Psoas muscle (tissue), 8 donors: ENCODE data around the gene AVPI1. TPM values are rescaled to one million over a fixed set of nuclear protein-coding genes. Genes with fewer than 3 reads are reported as not detected.
A peak's percentile ranks its signal among the peaks of the same experiment; 100 is the strongest.

ENCODE experiments used
- ATAC-seq, 4 donors: fragments of 200-7000 bp; cut with Tn5 transposase; one replicate each; pipeline ENCODE4 v1.9.1; 2020; ENCODE audit warnings: moderate library complexity in 3 of 4, mild to moderate bottlenecking in 2 of 4
- DNase-seq, 2 donors: peaks; one replicate each; pipeline ENCODE4 v3.0.0-alpha.2; 2020
- H3K27ac ChIP-seq: fragments of 200-600 bp; one replicate; pipeline ENCODE4 v1.8.0; 2022
- H3K27me3 ChIP-seq, 3 donors: fragments of 200-600 bp in 1 of 3; one replicate each; pipeline versions ENCODE4 v1.6.1 to v1.8.0; 2013 to 2022; ENCODE audit warnings: low read length in 2 of 3, mild to moderate bottlenecking in 2 of 3, moderate library complexity in 1 of 3; ENCODE audit not compliant: insufficient read depth in 3 of 3
- H3K36me3 ChIP-seq, 2 donors: fragments of 200-600 bp in 1 of 2; one replicate each; pipeline versions ENCODE4 v1.6.1 to v1.8.0; 2013 to 2022; ENCODE audit warnings: low read depth in 1 of 2, mild to moderate bottlenecking in 1 of 2, moderate library complexity in 1 of 2; ENCODE audit not compliant: insufficient read depth in 1 of 2
- H3K4me1 ChIP-seq: fragments of 200-600 bp; one replicate; pipeline ENCODE4 v1.8.0; 2022
- H3K4me3 ChIP-seq: fragments of 200-600 bp; one replicate; pipeline ENCODE4 v1.8.0; 2022; ENCODE audit warnings: mild to moderate bottlenecking
- H3K9me3 ChIP-seq: fragments of 200-600 bp; one replicate; pipeline ENCODE4 v1.8.0; 2022
- WGBS, 3 donors: extraction: QIAGEN DNeasy Blood & Tissue Kit; methylation state at CpG; one replicate each; pipeline versions ENCODE4 v1.1.6 to v1.1.7; 2013; 5-methylcytosine and 5-hydroxymethylcytosine counted together
- intact Hi-C, 2 donors: fragments of 100-400 bp; cut with DNase I; formaldehyde crosslinking; loops; one replicate each; pipeline versions ENCODE4 v1.11.0 to v1.14.2; 2022
- polyA plus RNA-seq, 3 donors: library from polyadenylated mRNA; stranded (reverse); fragments of 200-250 nt; gene quantifications; one replicate each; pipeline ENCODE4 v1.2.3, GENCODE V29; 2013
- total RNA-seq, 4 donors: library from RNA; stranded (reverse); fragmentation: NEBNext Ultra II Directional in 2 of 4; extraction: Animal tissue kit (Norgen Biotek cat#: 25700) in 2 of 4; gene quantifications; one replicate each; pipeline versions ENCODE4 v1.2.1 to v1.2.4, GENCODE V29; 2021 to 2023
- TF ChIP-seq, protein P1 (sequence below): fragments of 200-600 bp; IDR thresholded peaks from one replicate; pipeline ENCODE4 v1.8.0; 2022; ENCODE audit warnings: antibody characterized with exemption
- donor health status: healthy with polysubstance abuse.
- donor health status: DM: no; HTN: no; CAD: no; lungs with moderate emphysema.
- donor health status: Bipolar disorder and iron deficiency.
- donor health status: healthy.
- donor health status: DM: yes; HTN: yes; CAD: no.
- donor health status: DM: no; HTN: no; CAD: no.
- donor health status: DM: no; HTN: no; CAD: no.
- donor health status: DM: yes; HTN: yes; CAD: no.

The AVPI1 gene
- total and polyA plus RNA-seq, 7 donors = 3.6 to 56.9 (median 5.6) TPM

DNA sequence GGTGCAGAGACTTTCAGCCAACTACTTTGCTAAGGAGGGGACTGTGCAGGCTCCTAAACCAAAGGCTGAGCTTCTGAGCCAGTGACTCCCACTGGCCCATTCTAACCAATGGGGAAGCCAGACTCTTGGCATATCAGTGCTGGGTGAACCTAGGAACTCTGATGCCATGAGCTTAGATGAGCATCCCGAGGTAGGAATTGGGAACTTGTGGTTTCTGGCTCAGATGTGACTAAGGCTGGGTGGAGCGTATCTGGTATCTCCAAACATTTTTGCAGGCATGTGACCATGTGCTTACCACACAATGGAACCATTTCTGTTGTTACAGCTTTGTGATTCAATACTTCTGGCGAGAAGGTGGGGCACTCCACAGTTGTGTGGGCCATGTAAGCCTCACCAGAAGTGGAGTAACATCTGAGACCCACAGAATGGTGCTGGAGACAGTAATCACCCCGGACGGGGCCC lies 2.5 kb upstream of the AVPI1 start:
- ATAC-seq (no peak), DNase-seq (no peak)
- 79 to 86% (median 80%) methylated on average over 5 of the region's 5 CpGs for WGBS, 3 donors
- Histone ChIP-seq H3K4me3 (no peak overlapping the region), H3K9me3 (peaks cover 8% of the 10 kb centered on the region), H3K27ac (no peak overlapping the region), H3K4me1 (peaks cover 24% of the 10 kb centered on the region), H3K36me3 (no peaks in the 10 kb centered on the region), H3K27me3 (no peaks in the 10 kb centered on the region)
- TF ChIP-seq, protein P1, sequence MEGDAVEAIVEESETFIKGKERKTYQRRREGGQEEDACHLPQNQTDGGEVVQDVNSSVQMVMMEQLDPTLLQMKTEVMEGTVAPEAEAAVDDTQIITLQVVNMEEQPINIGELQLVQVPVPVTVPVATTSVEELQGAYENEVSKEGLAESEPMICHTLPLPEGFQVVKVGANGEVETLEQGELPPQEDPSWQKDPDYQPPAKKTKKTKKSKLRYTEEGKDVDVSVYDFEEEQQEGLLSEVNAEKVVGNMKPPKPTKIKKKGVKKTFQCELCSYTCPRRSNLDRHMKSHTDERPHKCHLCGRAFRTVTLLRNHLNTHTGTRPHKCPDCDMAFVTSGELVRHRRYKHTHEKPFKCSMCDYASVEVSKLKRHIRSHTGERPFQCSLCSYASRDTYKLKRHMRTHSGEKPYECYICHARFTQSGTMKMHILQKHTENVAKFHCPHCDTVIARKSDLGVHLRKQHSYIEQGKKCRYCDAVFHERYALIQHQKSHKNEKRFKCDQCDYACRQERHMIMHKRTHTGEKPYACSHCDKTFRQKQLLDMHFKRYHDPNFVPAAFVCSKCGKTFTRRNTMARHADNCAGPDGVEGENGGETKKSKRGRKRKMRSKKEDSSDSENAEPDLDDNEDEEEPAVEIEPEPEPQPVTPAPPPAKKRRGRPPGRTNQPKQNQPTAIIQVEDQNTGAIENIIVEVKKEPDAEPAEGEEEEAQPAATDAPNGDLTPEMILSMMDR = no peak
- intact Hi-C loops = no loop called here

DNA sequence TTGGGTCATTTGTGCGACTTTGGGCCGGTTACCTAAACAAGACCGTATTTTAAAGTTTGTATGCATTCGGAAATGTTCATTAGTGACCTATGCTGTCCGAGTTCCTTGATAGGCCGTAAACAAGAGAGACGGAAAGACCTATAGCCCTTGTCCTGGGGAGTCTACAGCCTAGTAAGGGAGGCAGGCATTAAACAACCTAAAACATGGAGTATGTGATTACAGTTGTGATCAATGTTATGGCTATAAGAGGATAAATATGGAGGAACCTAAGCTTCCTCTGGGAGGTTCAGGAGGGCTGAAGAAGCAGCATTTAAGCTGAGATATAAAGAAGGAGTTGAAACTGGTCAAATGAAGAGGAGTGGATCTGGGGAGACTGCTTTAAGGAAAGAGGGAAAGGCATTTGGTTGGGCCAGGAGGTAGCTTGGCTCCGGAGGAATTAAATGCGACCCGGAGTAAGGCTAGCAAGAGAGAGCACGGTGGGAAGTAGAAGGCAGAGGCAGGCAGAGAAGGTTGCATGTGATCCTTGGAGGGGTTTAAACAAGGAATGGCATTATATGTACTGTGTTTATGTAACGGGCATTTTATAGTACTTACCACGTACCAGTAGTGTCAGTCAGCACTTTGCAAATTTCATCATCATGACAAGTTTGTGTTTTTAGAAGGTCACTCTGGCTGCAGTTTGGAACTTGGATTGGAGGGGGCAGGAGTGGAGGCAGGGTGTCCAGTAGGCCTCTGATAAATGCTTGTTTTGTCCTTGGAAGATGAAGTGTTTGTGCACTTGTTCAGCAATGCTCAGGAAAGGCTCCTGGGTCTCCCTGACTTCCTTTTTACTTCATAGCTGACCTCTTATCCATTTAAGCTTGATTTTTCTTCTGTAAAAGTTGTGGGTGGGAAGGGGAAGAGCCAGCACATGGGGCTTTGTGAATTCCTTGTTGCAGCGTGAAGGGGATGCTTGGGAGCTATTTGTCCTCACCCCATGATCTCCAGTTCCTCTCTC lies 1.0 kb upstream of the AVPI1 start:
- Histone ChIP-seq H3K4me1 (peaks cover 37% of the 10 kb centered on the region), H3K27me3 (no peaks in the 10 kb centered on the region), H3K4me3 (peak overlapping the region; percentile 74), H3K27ac (peak overlapping the region; percentile 81), H3K9me3 (peaks cover 2% of the 10 kb centered on the region), H3K36me3 (no peaks in the 10 kb centered on the region)
- WGBS, 3 donors = 39 to 46% (median 42%) methylated on average over 14 of the region's 14 CpGs
- TF ChIP-seq, protein P1 = no peak
- intact Hi-C loops = no loop called here
- DNase-seq (peak in 1 of 2 donors; percentile 46), ATAC-seq (peak in 1 of 4 donors; percentile 6)

DNA sequence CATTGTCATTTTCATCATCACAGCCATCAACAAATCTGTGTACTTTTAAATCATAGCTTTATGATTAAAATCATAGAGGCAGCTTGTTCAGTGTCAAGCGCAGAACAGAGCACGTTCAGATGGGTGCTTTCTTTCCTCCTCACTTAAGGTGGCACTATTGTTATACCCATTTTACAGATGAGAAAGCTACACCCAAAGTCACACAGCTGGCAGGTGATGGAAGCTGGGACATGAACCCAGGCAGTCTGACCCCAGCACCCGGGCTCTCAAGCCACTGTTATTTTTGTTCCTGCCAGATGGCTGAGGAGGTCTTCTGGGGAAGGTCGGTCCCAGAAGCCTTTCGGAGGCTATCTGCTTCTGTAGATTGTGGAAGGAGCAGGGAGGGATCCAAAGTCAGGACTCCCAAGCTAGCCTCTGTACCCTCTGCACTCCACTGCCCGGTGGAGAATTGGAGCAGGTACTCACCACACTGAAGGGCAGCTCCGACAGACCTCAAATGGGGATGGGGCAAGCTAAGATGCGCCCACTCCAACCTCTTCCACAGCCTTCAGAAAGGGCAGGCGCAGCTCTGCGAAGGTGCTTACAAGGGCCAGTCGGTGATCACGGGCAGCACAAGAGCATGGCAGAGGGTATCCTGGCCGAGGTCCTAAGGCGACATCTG lies 610 bp downstream of the AVPI1 start:
- Histone ChIP-seq H3K9me3 (no peaks in the 10 kb centered on the region), H3K27ac (peak overlapping the region; percentile 81), H3K27me3 (no peaks in the 10 kb centered on the region), H3K4me3 (peak overlapping the region; percentile 74), H3K36me3 (no peaks in the 10 kb centered on the region), H3K4me1 (peaks cover 37% of the 10 kb centered on the region)
- WGBS, 3 donors = 22 to 31% (median 22%) methylated on average over 14 of the region's 14 CpGs
- TF ChIP-seq, protein P1 = no peak
- DNase-seq (no peak), ATAC-seq (peak in 1 of 4 donors; percentile 19)
- intact Hi-C loops = no loop called here

DNA sequence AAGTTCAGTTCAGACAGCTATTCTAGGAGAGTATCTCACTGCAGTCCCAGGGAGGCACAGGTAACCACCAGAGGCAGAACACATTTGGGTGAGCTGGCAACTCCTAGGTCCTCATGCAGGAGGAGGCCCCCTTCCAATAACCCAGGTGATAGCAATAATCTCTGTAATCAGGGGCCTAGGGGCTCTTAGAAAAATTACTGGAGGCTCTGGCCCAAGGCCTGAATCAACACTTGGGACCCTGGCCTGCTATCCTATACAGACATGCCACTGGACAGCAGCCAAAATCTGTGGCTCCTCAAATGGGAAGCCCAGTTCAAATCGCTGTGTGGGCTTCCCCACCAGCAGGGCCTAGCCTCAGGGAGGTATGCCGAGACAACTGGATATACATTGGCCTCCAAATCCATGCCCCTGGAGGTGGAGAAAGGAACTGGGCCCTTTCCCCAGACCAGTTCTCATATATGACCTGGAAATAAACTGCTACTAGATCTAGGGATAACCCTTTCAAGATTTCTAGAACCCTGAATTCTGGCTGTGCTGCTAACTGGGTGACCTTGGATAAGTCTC lies 1.6 kb downstream of the AVPI1 start:
- intact Hi-C loops = no loop called here
- WGBS, 3 donors = 75 to 78% (median 77%) methylated on average over 2 of the region's 2 CpGs
- H3K27me3 ChIP-seq = no peaks in the 10 kb centered on the region
- no peak for DNase-seq
- peak overlapping the region; percentile 74 for H3K4me3 ChIP-seq
- peak overlapping the region; percentile 81 for H3K27ac ChIP-seq
- H3K9me3 ChIP-seq = no peaks in the 10 kb centered on the region
- no peak for ATAC-seq
- TF ChIP-seq, protein P1 = no peak
- H3K36me3 ChIP-seq = no peaks in the 10 kb centered on the region
- peaks cover 37% of the 10 kb centered on the region for H3K4me1 ChIP-seq
